22Rv1 (cell line): ENCODE results near the gene KCNG4.

Source experiments
- CTCF ChIP-seq: fragments of 450-650 bp; IDR thresholded peaks from 2 replicates; pipeline ENCODE4 v1.5.1; 2017; ENCODE audit warnings: mild to moderate bottlenecking
- ZFX ChIP-seq: fragments of 450-650 bp; IDR thresholded peaks from 2 replicates; pipeline ENCODE4 v1.6.1; 2017; ENCODE audit warnings: antibody characterized with exemption, borderline replicate concordance

GRCh38 chr16:84245956-84246678, 6.3 kb upstream of the KCNG4 start:
- no peak for TF ChIP-seq CTCF
- no peak for TF ChIP-seq ZFX
